ENCODE measurements around the gene PHC2.

Gene PHC2

GRCh38 chr1:33275706-33276572 lies 155.0 kb downstream of the PHC2 start:
- Mint-ChIP-seq H3K27me3 (no peaks in the 10 kb centered on the region), H3K36me3 (peaks cover 29% of the 10 kb centered on the region)

DNA sequence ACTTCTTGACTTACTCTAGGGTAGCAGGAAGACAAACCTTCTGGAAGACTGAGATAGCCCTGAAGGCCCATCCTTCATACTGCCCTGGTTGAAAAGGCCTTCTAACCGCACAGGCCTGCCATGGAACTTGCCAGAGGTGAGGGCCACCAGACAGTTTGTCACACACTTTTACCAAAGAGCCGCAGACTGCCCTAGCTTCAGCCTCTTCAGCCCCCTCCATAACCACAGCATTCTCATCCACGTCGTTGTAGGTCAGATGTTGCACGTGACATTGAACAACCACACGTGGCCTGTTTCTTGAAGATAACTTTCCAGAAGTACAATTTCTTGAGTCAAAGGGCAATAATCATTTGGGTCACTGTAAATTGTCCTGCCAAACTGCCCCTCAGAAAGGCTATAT lies 155.7 kb downstream of the PHC2 start:
- H3K9me3 Mint-ChIP-seq, result no peaks in the 10 kb centered on the region
- H3K27me3 Mint-ChIP-seq, result no peaks in the 10 kb centered on the region
- ATAC-seq, result no peak
- no peak overlapping the region for H3K27ac Mint-ChIP-seq
- peaks cover 39% of the 10 kb centered on the region for H3K4me1 Mint-ChIP-seq
- peaks cover 31% of the 10 kb centered on the region for H3K36me3 Mint-ChIP-seq
- no peak overlapping the region for H3K4me3 Mint-ChIP-seq

More at GRCh38 chr1:33275706-33276572, 155.0 kb downstream of the PHC2 start:
- no peak overlapping the region for H3K27ac Mint-ChIP-seq
- no peaks in the 10 kb centered on the region for H3K9me3 Mint-ChIP-seq
- H3K4me3 Mint-ChIP-seq, result no peak overlapping the region
- peaks cover 38% of the 10 kb centered on the region for H3K4me1 Mint-ChIP-seq
- ATAC-seq, result no peak

DNA sequence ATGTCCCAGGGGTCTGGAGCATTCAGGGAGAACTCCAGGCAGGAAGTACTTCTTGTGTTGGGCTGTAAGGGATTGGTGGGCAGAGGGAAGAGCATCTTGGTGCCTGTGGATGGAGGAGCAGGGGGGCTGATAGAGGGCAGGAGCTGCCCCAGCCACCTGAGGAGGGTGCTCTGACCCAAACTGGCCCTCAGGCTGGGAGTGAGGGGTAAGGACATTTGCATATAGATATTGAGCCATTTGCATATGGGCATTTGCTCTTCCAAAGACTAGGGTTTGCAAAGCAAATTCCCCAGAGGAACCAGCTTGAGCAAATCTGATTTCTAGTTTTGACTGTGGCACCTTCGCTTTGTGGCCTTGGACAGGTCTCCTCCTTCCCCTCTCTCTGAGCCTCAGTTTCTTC lies 156.4 kb downstream of the PHC2 start:
- Mint-ChIP-seq H3K4me1 (peaks cover 39% of the 10 kb centered on the region), H3K36me3 (peaks cover 24% of the 10 kb centered on the region), H3K27me3 (no peaks in the 10 kb centered on the region), H3K9me3 (no peaks in the 10 kb centered on the region), H3K4me3 (no peak overlapping the region), H3K27ac (no peak overlapping the region)
- no peak for ATAC-seq

- no peaks in the 10 kb centered on the region for H3K9me3 Mint-ChIP-seq
- H3K27me3 Mint-ChIP-seq, result no peaks in the 10 kb centered on the region
- no peak overlapping the region for H3K27ac Mint-ChIP-seq
- no peak overlapping the region for H3K4me3 Mint-ChIP-seq
- peaks cover 39% of the 10 kb centered on the region for H3K4me1 Mint-ChIP-seq
- ATAC-seq, result no peak
- peaks cover 22% of the 10 kb centered on the region for H3K36me3 Mint-ChIP-seq
These were observed 156.9 kb downstream of the PHC2 start for GRCh38 chr1:33273961-33274371.

All from stimulated activated memory B cell treated with anti-CD40 and anti-IgM and Interleukin-4, amounts not matched to agents 10 μg/mL and 1 μg/mL and 100 μg/mL, for 72 hours (primary cell).